PFSK-1 (cell line): ENCODE data around the gene ANKS1B.

ENCODE experiments used
- POLR2AphosphoS5 ChIP-seq: IDR thresholded peaks from 2 replicates; pipeline ENCODE4 v1.6.1; 2012; ENCODE audit warnings: low read depth, mild to moderate bottlenecking, control low read depth, low read length, moderate library complexity
- TAF1 ChIP-seq: IDR thresholded peaks from 2 replicates; pipeline ENCODE4 v1.6.1; 2012; ENCODE audit warnings: low read length, control low read depth, borderline replicate concordance; ENCODE audit not compliant: insufficient read depth
- TF ChIP-seq, protein P1 (sequence below), 2 experiments: IDR thresholded peaks; 2 replicates each; pipeline versions ENCODE4 v1.6.1 to v1.8.0; 2011 to 2012; ENCODE audit warnings: low read depth in 2 of 2, low read length in 2 of 2, control low read depth in 1 of 2, inconsistent platforms in 1 of 2, mild to moderate bottlenecking in 1 of 2, moderate library complexity in 1 of 2; ENCODE audit not compliant: insufficient read depth in 1 of 2

DNA sequence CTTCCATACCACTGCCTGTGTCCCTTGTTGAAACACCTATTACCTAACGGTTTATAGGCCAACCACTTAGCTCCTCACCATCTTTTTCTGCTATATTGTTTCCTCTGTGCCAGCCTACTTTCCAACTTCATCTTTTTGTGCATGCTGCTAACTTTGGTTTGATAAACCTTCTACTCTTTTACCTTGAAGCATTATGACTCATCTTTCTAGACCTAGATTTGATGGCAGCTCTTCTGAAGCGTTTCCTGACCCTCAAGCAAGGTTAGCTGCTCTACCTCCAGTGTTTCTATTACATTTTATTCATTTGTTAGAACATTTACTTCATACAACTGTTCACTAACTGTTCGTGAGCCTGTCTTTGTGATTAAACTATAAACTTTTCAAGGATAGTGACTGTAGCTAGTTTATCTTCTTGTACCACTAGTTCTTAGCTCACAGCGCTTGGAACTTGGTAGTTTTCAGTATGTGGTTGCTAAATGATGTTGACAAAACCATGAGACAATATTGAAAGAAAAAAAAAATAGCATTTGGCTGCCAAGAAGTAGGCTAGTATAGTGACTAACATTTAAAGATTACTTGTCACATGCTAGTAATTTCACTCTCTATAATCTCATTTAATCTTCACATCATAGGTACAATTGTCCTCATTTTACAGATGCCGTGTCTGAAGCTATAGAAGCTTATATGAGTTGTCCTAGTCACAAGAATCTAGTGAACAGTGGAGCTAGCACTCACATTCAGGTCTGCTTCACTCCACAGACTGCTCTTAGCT is 1260.2 kb downstream of the ANKS1B start:
- TF ChIP-seq TAF1: no peak
- no peak for TF ChIP-seq POLR2AphosphoS5
- TF ChIP-seq, protein P1, sequence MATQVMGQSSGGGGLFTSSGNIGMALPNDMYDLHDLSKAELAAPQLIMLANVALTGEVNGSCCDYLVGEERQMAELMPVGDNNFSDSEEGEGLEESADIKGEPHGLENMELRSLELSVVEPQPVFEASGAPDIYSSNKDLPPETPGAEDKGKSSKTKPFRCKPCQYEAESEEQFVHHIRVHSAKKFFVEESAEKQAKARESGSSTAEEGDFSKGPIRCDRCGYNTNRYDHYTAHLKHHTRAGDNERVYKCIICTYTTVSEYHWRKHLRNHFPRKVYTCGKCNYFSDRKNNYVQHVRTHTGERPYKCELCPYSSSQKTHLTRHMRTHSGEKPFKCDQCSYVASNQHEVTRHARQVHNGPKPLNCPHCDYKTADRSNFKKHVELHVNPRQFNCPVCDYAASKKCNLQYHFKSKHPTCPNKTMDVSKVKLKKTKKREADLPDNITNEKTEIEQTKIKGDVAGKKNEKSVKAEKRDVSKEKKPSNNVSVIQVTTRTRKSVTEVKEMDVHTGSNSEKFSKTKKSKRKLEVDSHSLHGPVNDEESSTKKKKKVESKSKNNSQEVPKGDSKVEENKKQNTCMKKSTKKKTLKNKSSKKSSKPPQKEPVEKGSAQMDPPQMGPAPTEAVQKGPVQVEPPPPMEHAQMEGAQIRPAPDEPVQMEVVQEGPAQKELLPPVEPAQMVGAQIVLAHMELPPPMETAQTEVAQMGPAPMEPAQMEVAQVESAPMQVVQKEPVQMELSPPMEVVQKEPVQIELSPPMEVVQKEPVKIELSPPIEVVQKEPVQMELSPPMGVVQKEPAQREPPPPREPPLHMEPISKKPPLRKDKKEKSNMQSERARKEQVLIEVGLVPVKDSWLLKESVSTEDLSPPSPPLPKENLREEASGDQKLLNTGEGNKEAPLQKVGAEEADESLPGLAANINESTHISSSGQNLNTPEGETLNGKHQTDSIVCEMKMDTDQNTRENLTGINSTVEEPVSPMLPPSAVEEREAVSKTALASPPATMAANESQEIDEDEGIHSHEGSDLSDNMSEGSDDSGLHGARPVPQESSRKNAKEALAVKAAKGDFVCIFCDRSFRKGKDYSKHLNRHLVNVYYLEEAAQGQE (IDR thresholded peaks at IDR 0.05; ENCODE audit: insufficient read depth in 1 of 2, low read depth in 2 of 2, low read length in 2 of 2): no peak
